Smooth muscle cell (in vitro differentiated cells): Measurements from ENCODE around the gene FAF2. TPM values are rescaled to one million over a fixed set of nuclear protein-coding genes. Genes with fewer than 3 reads are reported as not detected.

ENCODE experiments used
- DNase-seq: peaks from one replicate; lab custom pipeline; 2025; ENCODE audit not compliant: unreplicated experiment; lab: John Stamatoyannopoulos, UW
- H2AFZ ChIP-seq: fragments of 200-600 bp; sonication (generic); 2 replicates; pipeline ENCODE4 v1.6.0; 2016; ENCODE audit warnings: antibody characterized with exemption, low read depth, mild to moderate bottlenecking
- H3F3A ChIP-seq: fragments of 200-600 bp; sonication (generic); 2 replicates; pipeline ENCODE4 v1.6.0; 2017; ENCODE audit warnings: antibody characterized with exemption, low read depth
- H3K27ac ChIP-seq: fragments of 200-600 bp; sonication (generic); 2 replicates; pipeline ENCODE4 v1.5.1; 2016; ENCODE audit warnings: low read depth, mild to moderate bottlenecking
- H3K27me3 ChIP-seq: fragments of 200-600 bp; sonication (generic); 2 replicates; pipeline ENCODE4 v1.6.1; 2016; ENCODE audit warnings: low read depth, mild to moderate bottlenecking
- H3K36me3 ChIP-seq: fragments of 200-600 bp; sonication (generic); 2 replicates; pipeline ENCODE4 v1.5.1; 2016; ENCODE audit warnings: low read depth
- H3K4me1 ChIP-seq: fragments of 200-600 bp; sonication (generic); 2 replicates; pipeline ENCODE4 v1.5.1; 2016; ENCODE audit warnings: low read depth
- H3K4me2 ChIP-seq: fragments of 200-600 bp; sonication (generic); 2 replicates; pipeline ENCODE4 v1.6.0; 2016; ENCODE audit warnings: mild to moderate bottlenecking
- H3K4me3 ChIP-seq: fragments of 200-600 bp; sonication (generic); 2 replicates; pipeline ENCODE4 v1.5.1; 2016; ENCODE audit warnings: mild to moderate bottlenecking
- H3K79me2 ChIP-seq: fragments of 200-600 bp; sonication (generic); 2 replicates; pipeline ENCODE4 v1.6.0; 2016; ENCODE audit warnings: low read depth, mild to moderate bottlenecking
- H3K9ac ChIP-seq: fragments of 200-600 bp; sonication (generic); 2 replicates; pipeline ENCODE4 v1.6.0; 2016; ENCODE audit warnings: low read depth
- H3K9me3 ChIP-seq: fragments of 200-600 bp; sonication (generic); replicated peaks from 2 replicates; pipeline ENCODE4 v1.5.1; 2016; ENCODE audit warnings: low read depth
- H4K20me1 ChIP-seq: fragments of 200-600 bp; sonication (generic); 2 replicates; pipeline ENCODE4 v1.6.0; 2016; ENCODE audit warnings: low read depth
- CTCF ChIP-seq: fragments of 200-600 bp; sonication (generic); IDR thresholded peaks from 2 replicates; pipeline ENCODE4 v1.5.1; 2017; ENCODE audit warnings: borderline replicate concordance, mild to moderate bottlenecking, antibody characterized with exemption; ENCODE audit not compliant: insufficient read depth, poor library complexity, severe bottlenecking
- WGBS: methylation state at CpG from one replicate; pipeline ENCODE4 v1.1.7; 2016; ENCODE audit warnings: low lambda C conversion rate; 5-methylcytosine and 5-hydroxymethylcytosine counted together
- polyA plus RNA-seq: library from polyadenylated mRNA; unstranded; fragments of >200 nt; fragmentation: Nextera tagmentation; extraction: Ambion mirVana; gene quantifications from 2 replicates; pipeline ENCODE4 v1.2.1, GENCODE V29; 2016
- total RNA-seq: library from RNA; depleted of rRNA; stranded (reverse); fragments of >200 nt; gene quantifications from 2 replicates; pipeline ENCODE4 v1.2.3, GENCODE V29; 2014

FAF2 gene
- total and polyA plus RNA-seq, 2 experiments from 2014 or later = 38.2 to 51.3 TPM

GRCh38 chr5:176515396-176515795, 67.2 kb downstream of the FAF2 start:
- no peak overlapping the region for H3K9ac ChIP-seq
- 89% methylated on average over 4 of the region's 4 CpGs for WGBS
- H4K20me1 ChIP-seq = no peaks in the 10 kb centered on the region
- H3K4me3 ChIP-seq = no peak overlapping the region
- no peaks in the 10 kb centered on the region for H3K4me1 ChIP-seq
- no peaks in the 10 kb centered on the region for H3K27me3 ChIP-seq
- no peaks in the 10 kb centered on the region for H3K79me2 ChIP-seq
- no peak for DNase-seq
- no peaks in the 10 kb centered on the region for H3F3A ChIP-seq
- H2AFZ ChIP-seq = no peak overlapping the region
- H3K36me3 ChIP-seq = no peaks in the 10 kb centered on the region
- H3K9me3 ChIP-seq = no peaks in the 10 kb centered on the region
- H3K4me2 ChIP-seq = no peak overlapping the region
- TF ChIP-seq CTCF = no peak
- H3K27ac ChIP-seq = no peak overlapping the region

DNA sequence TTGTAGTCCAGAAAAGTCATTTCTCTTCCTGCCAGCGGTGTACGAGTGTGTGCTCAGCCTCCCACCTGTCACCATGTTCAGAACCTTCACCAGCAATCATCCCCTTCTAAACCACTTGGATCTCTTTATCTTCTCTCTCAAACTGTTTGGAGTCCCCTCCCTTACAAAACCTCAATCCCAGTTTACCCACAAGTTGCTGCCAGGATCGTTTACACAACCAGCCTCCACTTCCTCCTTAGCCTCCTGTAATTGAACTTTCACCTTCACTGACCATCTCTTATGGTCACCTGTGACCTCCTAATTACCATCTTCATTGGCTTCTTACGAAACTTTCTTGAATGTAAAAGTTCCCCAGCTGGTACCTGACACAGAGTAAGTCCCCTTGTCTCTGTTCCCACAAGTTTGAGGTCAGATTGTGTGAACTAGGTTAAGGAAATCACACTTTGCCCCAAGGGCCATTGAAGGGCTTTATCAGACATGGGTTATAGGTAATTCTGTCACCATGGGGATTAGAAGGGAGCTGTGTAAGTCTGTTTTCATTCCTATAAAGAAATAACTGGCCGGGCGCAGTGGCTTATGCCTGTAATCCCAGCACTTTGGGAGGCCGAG, 69.0 kb downstream of the FAF2 start:
- no peak overlapping the region for H2AFZ ChIP-seq
- H3K79me2 ChIP-seq = no peaks in the 10 kb centered on the region
- H4K20me1 ChIP-seq = no peaks in the 10 kb centered on the region
- H3F3A ChIP-seq = no peaks in the 10 kb centered on the region
- TF ChIP-seq CTCF = no peak
- DNase-seq = no peak
- H3K4me3 ChIP-seq = no peak overlapping the region
- no peaks in the 10 kb centered on the region for H3K27me3 ChIP-seq
- H3K9me3 ChIP-seq = no peaks in the 10 kb centered on the region
- no peak overlapping the region for H3K27ac ChIP-seq
- 83% methylated on average over 7 of the region's 7 CpGs for WGBS
- H3K4me1 ChIP-seq = no peaks in the 10 kb centered on the region
- no peaks in the 10 kb centered on the region for H3K36me3 ChIP-seq
- no peak overlapping the region for H3K4me2 ChIP-seq
- no peak overlapping the region for H3K9ac ChIP-seq

- Histone ChIP-seq H3K9ac (no peak overlapping the region), H3K36me3 (no peaks in the 10 kb centered on the region), H3K79me2 (no peaks in the 10 kb centered on the region), H3K4me3 (no peak overlapping the region), H3K27ac (no peak overlapping the region), H3K4me2 (no peak overlapping the region), H3K9me3 (no peaks in the 10 kb centered on the region), H4K20me1 (no peaks in the 10 kb centered on the region), H2AFZ (no peak overlapping the region), H3K27me3 (no peaks in the 10 kb centered on the region), H3K4me1 (no peaks in the 10 kb centered on the region), H3F3A (no peaks in the 10 kb centered on the region)
- 78% methylated on average over 16 of the region's 16 CpGs for WGBS
- no peak for DNase-seq
- no peak for TF ChIP-seq CTCF
These were observed 71.9 kb downstream of the FAF2 start for GRCh38 chr5:176519810-176520720.
